NCI-H82 treated with DMSO at 0.1 percent for 48 hours (cell line): Measurements from ENCODE around the gene IQCK.

Experiments
- DNase-seq: peaks from one replicate; lab custom pipeline; 2025; ENCODE audit not compliant: unreplicated experiment; lab: John Stamatoyannopoulos, UW

Gene IQCK

GRCh38 chr16:19833176-19833575 lies 115.1 kb downstream of the IQCK start:
- no peak for DNase-seq

- no peak for DNase-seq
Measured at GRCh38 chr16:19833581-19833980, 115.5 kb downstream of the IQCK start.

- no peak for DNase-seq
Measured at GRCh38 chr16:19835196-19835595, 117.1 kb downstream of the IQCK start.

GRCh38 chr16:19835968-19836421 lies 117.9 kb downstream of the IQCK start:
- DNase-seq: no peak

GRCh38 chr16:19837331-19837980 lies 119.4 kb downstream of the IQCK start:
- DNase-seq: peak; percentile 90

- no peak for DNase-seq
Measured at GRCh38 chr16:19837984-19838707, 120.1 kb downstream of the IQCK start.

GRCh38 chr16:19840524-19841110 lies 122.5 kb downstream of the IQCK start:
- DNase-seq: peak; percentile 59

- DNase-seq: no peak
Measured at GRCh38 chr16:19841184-19841583, 123.1 kb downstream of the IQCK start.

- no peak for DNase-seq
Measured at GRCh38 chr16:19842426-19843157, 124.5 kb downstream of the IQCK start.

GRCh38 chr16:19843371-19843770 lies 125.3 kb downstream of the IQCK start:
- DNase-seq: peak; percentile 44

GRCh38 chr16:19844945-19845641 lies 127.0 kb downstream of the IQCK start:
- DNase-seq: no peak

GRCh38 chr16:19846436-19846835 lies 128.4 kb downstream of the IQCK start:
- no peak for DNase-seq

- DNase-seq: no peak
Measured at GRCh38 chr16:19848756-19849155, 130.7 kb downstream of the IQCK start.

GRCh38 chr16:19850131-19850817 lies 132.2 kb downstream of the IQCK start:
- DNase-seq: no peak

GRCh38 chr16:19851476-19851875 lies 133.4 kb downstream of the IQCK start:
- DNase-seq: no peak

- DNase-seq: no peak
Measured at GRCh38 chr16:19853132-19853741, 135.2 kb downstream of the IQCK start.

- DNase-seq: no peak
Measured at GRCh38 chr16:19853742-19854542, 135.9 kb downstream of the IQCK start.

GRCh38 chr16:19854543-19854876 lies 136.4 kb downstream of the IQCK start:
- no peak for DNase-seq

- no peak for DNase-seq
Measured at GRCh38 chr16:19856120-19856519, 138.0 kb downstream of the IQCK start.
